Measurements from ENCODE around the gene AVL9.
"Not testable (repeated sequence)": the region's sequence is repeated elsewhere in the genome, so short reads cannot be mapped to it uniquely, and the experiment has no call there.

The AVL9 gene

GRCh38 chr7:32592701-32593100 lies 97.4 kb downstream of the AVL9 start:
- DNase-seq: no peak

GRCh38 chr7:32594965-32595490 lies 99.7 kb downstream of the AVL9 start:
- DNase-seq: no peak

- DNase-seq: not testable (repeated sequence)
These were observed 105.9 kb downstream of the AVL9 start for GRCh38 chr7:32601196-32601595.

GRCh38 chr7:32602470-32602869 lies 107.2 kb downstream of the AVL9 start:
- no peak for DNase-seq

DNA sequence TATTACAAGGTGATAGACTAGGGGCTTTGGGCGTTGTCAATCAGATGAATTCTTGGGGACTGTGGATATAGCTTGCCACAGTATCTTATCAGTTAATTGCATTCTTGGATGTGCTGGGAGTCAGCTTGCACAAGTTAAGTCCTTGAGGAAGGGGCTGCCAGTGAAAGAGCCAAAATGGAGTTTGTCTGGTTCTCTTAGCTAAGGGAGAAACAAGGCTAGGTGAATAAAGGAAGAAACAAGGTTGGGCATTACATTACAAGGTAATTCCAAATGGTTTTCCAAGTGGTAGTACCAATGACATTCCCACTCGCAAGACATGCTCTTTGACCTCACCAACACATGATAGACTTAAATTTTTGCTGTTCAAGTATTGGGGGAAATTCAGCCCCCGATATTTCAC lies 108.2 kb downstream of the AVL9 start:
- DNase-seq: not testable (repeated sequence)

GRCh38 chr7:32604047-32604446 lies 108.8 kb downstream of the AVL9 start:
- DNase-seq: not testable (repeated sequence)

GRCh38 chr7:32605032-32605431 lies 109.7 kb downstream of the AVL9 start:
- no peak for DNase-seq

- DNase-seq: no peak
These were observed 114.2 kb downstream of the AVL9 start for GRCh38 chr7:32609463-32609862.

GRCh38 chr7:32611201-32612099 lies 116.2 kb downstream of the AVL9 start:
- no peak for DNase-seq

GRCh38 chr7:32616625-32617024 lies 121.3 kb downstream of the AVL9 start:
- no peak for DNase-seq

DNA sequence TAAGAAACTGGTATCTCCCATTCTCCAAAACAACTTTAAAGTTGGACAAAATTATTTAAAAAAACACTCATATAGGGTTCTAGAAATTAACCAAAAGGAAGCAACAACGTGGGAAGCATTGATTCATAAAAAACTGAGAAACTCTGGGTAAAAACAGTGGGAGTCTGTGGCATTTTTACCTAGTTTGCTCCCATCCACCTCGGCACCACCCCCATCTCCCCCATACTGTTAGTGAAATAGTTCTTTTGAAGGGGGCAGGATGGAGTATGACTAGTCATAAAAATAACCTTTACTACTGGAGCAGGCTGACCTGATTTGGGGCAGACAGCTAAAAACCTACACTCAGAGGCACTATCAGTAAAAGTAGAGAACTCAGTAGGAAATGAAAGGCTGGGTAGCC lies 123.2 kb downstream of the AVL9 start:
- no peak for DNase-seq

GRCh38 chr7:32618987-32619386 lies 123.7 kb downstream of the AVL9 start:
- no peak for DNase-seq

- not testable (repeated sequence) for DNase-seq
These were observed 124.1 kb downstream of the AVL9 start for GRCh38 chr7:32619416-32619815.

GRCh38 chr7:32631021-32631420 lies 135.7 kb downstream of the AVL9 start:
- no peak for DNase-seq

DNA sequence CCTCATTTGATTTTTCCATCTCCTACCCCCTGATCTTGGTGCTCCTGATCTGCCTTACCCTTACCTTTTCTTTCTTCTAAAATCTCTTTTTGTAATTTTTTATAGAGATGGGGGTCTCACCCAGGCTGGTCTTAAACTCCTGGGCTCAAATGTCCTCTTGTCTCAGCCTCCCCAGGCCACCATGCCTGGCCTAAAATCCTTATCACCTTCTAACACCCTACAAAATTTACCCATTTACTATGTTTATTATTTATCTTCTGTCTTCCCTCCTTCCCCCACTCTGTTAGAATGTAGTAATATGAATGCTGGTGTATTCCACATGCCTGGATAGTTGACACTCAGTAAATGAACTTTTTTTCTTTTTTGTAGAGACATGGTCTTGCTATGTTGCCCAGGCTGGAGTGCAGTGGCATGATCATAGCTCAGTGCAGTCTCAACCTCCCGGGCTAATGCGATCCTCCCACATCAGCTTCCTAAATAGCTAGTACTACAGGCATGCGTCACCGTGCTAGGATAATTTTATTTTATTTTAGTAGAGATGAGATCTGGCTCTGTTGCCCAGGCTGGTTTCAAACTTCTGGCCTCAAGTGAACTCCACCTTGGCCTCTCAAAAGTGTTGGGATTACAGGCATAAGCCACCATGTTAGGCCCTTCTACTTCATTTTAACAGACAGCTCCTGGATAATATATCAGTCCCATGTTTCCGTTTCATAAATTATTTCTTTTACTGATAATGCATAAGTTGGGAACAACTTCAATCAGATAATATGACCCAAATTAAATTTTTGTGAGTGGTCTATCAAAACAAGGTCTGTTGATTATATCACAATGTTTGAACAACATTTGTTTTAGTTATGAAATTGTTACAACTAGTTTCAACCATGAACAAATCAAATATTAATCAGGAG lies 136.6 kb downstream of the AVL9 start:
- DNase-seq: not testable (repeated sequence)

DNA sequence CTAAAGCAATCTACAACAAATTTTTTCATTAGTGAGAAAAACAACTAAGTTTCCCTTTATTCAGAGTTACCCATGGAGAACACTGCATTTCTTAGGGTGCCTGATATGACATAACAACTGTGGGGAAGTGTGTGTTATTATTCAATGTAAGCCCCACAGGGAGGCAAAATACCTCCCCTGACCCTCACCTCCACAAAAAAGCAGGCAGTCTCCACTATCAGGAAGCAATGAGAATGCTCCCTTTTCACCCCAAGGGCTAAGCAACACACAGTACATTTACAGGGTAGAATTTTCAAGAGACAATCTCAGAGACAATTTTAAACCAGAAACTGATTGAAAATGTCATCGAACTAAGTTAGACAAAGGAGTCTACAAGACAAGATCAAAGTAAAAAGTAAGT lies 138.2 kb downstream of the AVL9 start:
- not testable (repeated sequence) for DNase-seq

DNA sequence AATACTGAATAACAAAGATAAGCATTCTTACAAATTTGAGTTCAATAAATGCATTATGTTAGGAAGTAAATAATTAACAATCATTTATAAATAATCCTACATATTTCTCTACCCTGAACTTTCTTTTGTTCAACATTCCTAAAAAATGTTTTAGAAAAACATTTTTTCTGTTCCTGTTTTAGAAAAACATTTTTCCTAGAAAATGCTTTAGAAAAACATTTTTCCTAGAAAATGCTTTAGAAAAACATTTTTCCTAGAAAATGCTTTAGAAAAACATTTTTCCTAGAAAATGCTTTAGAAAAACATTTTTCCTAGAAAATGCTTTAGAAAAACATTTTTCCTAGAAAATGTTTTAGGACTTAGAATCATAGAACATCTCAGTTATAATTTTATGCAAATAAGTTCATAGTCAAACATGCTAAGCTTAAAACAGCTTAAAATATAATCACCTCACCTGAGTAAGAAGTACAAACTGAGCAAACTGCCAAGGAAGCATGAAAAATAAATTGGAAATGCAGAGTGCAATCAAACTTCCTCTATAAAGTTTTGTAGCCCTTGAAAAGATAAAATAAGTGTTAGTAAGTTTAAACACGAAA lies 139.6 kb downstream of the AVL9 start:
- DNase-seq: not testable (repeated sequence)

GRCh38 chr7:32636725-32637462 lies 141.6 kb downstream of the AVL9 start:
- not testable (repeated sequence) for DNase-seq

- DNase-seq: not testable (repeated sequence)
These were observed 142.3 kb downstream of the AVL9 start for GRCh38 chr7:32637611-32638010.
